VCaP (cell line): ENCODE results near the gene CHD2.

Source experiments
- H3K27ac ChIP-seq: fragments of 450-650 bp; 2 replicates; pipeline ENCODE4 v1.5.1; 2017
- CTCF ChIP-seq: fragments of 450-650 bp; conservative IDR thresholded peaks from 2 replicates; pipeline ENCODE4 v1.5.1; 2017; ENCODE audit warnings: mild to moderate bottlenecking, moderate library complexity

Gene CHD2

DNA sequence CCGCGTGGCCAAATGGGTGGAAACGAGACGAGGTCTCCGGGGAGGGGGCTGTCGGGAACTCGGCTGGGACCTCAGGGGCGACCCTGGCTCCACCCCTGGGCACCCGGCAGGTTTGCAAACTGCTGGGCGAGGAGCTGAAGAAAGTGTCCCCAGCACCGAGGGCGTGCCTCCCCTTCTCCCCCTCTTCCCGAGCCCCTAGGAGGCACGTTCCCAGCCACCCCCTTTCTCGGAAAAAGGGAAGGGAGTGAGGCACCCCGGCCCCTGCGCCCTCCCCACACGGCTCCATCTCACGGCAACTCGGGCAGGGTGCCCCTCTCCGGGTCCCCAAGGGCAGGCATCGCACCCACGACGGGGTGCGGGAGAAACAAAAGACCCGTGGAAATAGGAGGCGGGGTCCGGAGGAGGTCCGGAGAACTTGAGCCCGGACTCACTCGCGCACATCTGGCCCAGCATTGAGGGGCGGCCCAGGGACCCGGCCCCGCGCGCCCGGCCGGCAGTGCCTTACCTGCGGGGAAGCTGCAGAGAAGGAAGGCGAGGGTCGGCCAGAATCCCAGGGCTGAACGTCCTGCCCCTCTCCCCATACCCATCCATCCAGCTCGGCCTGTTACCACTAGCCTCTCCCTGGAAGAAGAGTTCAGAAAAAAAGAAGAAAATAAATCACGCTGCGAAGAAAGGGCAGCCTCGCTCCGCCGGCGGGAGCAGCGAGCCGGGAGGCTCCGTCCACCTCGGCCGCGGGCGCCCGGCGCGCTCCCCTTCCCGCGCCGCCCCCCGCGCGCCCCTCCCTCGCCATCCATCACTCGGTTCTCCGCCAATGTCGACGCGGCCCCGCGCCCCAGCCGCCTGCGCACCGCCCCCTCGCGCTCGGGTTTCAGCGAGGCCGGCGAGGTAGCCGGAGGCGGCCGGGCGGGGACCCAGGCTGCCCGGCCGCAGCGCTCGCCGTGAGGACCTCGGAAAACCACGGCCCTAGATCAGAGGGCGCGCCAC, 172.6 kb downstream of the CHD2 start:
- TF ChIP-seq CTCF = peak; percentile 29; the same call in 1 of the 2 replicates
- H3K27ac ChIP-seq = peak overlapping the region; percentile 39; the same call in 1 of the 2 replicates

- no peak for TF ChIP-seq CTCF
- H3K27ac ChIP-seq = peak overlapping the region; percentile 39; the same call in 1 of the 2 replicates
Measured at GRCh38 chr15:93073465-93073952, 173.4 kb downstream of the CHD2 start.

- H3K27ac ChIP-seq = no peak overlapping the region
- TF ChIP-seq CTCF = no peak
Measured at GRCh38 chr15:93074599-93074998, 174.5 kb downstream of the CHD2 start.

DNA sequence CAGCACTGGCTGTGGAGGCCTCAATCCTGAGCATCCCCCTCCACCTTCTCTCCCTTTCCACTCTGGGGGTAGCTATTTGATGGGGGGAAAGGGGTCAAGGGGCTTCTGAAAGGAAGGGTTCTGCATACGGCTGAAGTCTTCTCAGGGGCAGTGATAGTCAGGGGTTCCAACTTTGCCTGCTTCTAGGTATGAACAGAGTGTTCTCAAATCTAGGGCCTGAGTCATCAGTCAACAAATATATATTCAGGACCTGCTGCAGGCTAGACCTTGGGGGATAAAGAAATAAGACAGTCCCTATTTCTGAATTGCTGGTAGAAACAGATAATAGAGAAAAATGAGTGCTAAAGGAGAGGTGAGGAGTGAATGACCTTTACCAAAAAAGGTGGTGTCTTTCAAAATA, 176.1 kb downstream of the CHD2 start:
- no peak for TF ChIP-seq CTCF
- no peak overlapping the region for H3K27ac ChIP-seq

DNA sequence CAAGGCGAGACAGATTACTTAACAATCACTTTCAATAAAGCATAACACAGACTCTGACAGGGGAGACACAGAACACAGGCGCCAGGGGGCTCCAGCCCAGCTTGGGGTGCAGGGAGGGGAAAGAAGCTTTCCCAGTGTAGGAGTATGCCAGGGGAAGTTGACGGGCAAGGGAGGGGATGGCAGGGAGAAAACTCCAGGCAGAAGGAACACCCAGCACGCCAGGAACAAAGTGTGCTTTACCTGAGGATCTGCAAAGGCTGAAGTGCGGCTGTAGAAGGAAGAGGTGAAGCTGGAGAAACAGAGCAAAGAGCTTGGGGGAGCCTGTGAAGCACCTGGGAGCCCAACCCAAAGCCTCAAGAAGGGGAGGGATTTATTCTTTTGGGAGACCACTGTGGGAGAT, 176.8 kb downstream of the CHD2 start:
- no peak for TF ChIP-seq CTCF
- no peak overlapping the region for H3K27ac ChIP-seq
